IMR-90 (cell line): Measurements from ENCODE around the gene CHAT. TPM values are rescaled to one million over a fixed set of nuclear protein-coding genes. Genes with fewer than 3 reads are reported as not detected.

ENCODE experiments used
- ATAC-seq: fragments of 200-7000 bp; cut with Tn5 transposase; 2 replicates; pipeline ENCODE4 v1.9.1; 2020; ENCODE audit warnings: low read depth, mild to moderate bottlenecking, moderate library complexity
- BruUV-seq: library from RNA; stranded (reverse); fragments of 400-500 nt; replicated peaks from 2 replicates; lab custom pipeline; 2021; lab: Mats Ljungman, UMichigan
- CTCF ChIA-PET: fragments of 300-600 bp; formaldehyde crosslinking; extraction: SDS; loops from one replicate; lab custom pipeline; 2021; ENCODE audit warnings: antibody characterized with exemption; lab: Yijun Ruan, JAX
- POLR2A ChIA-PET: fragments of 300-600 bp; sonication (Branson Sonifier 250); formaldehyde crosslinking; loops from one replicate; lab custom pipeline; 2022; ENCODE audit warnings: antibody characterized with exemption; ENCODE audit not compliant: unreplicated experiment; lab: Charles Lee
- DNase-seq: peaks from one replicate; pipeline ENCODE4 v3.0.0; 2013
- H2AFZ ChIP-seq: replicated peaks from 2 replicates; pipeline ENCODE3; 2013; ENCODE audit warnings: low read length, mild to moderate bottlenecking; ENCODE audit not compliant: poor library complexity
- H2AK5ac ChIP-seq: 2 replicates; pipeline ENCODE4 v1.6.1; 2013; ENCODE audit warnings: low read depth, low read length, inconsistent platforms
- H2AK9ac ChIP-seq: replicated peaks from 2 replicates; pipeline ENCODE3; 2013; ENCODE audit warnings: mild to moderate bottlenecking, low read depth, low read length, moderate library complexity; ENCODE audit not compliant: poor library complexity
- H2BK120ac ChIP-seq: 2 replicates; pipeline ENCODE4 v1.6.1; 2013; ENCODE audit warnings: low read depth, low read length, inconsistent platforms
- H2BK15ac ChIP-seq: 3 replicates; pipeline ENCODE4 v1.6.1; 2013; ENCODE audit warnings: low read depth, low read length, inconsistent platforms
- H2BK20ac ChIP-seq: 2 replicates; pipeline ENCODE4 v1.6.1; 2013; ENCODE audit warnings: low read depth, mild to moderate bottlenecking, inconsistent platforms, low read length, moderate library complexity
- H2BK5ac ChIP-seq: 2 replicates; pipeline ENCODE4 v1.6.1; 2013; ENCODE audit warnings: mild to moderate bottlenecking, low read depth, low read length, inconsistent platforms; ENCODE audit not compliant: poor library complexity, severe bottlenecking
- H3K14ac ChIP-seq: replicated peaks from 2 replicates; pipeline ENCODE4 v1.6.1; 2013; ENCODE audit warnings: low read depth, low read length, inconsistent platforms
- H3K18ac ChIP-seq: 2 replicates; pipeline ENCODE4 v1.6.1; 2013; ENCODE audit warnings: low read depth, low read length, control low read depth
- H3K23ac ChIP-seq: 2 replicates; pipeline ENCODE4 v1.6.1; 2013; ENCODE audit warnings: low read depth, low read length, inconsistent platforms
- H3K27ac ChIP-seq: 2 replicates; pipeline ENCODE4 v1.5.1; 2013; ENCODE audit warnings: mild to moderate bottlenecking, control low read depth, low read length; ENCODE audit not compliant: insufficient read depth
- H3K27me3 ChIP-seq: 2 replicates; pipeline ENCODE4 v1.6.1; 2013; ENCODE audit warnings: low read length; ENCODE audit not compliant: control insufficient read depth, insufficient read depth
- H3K36me3 ChIP-seq: 2 replicates; pipeline ENCODE4 v1.6.1; 2013; ENCODE audit warnings: low read length, mixed read lengths; ENCODE audit not compliant: control insufficient read depth, insufficient read depth
- H3K4ac ChIP-seq: 2 replicates; pipeline ENCODE4 v1.6.1; 2013; ENCODE audit warnings: low read depth, low read length, inconsistent platforms
- H3K4me1 ChIP-seq: 2 replicates; pipeline ENCODE4 v1.6.1; 2013; ENCODE audit warnings: low read length, mixed read lengths; ENCODE audit not compliant: control insufficient read depth, insufficient read depth
- H3K4me2 ChIP-seq: 2 replicates; pipeline ENCODE4 v1.6.1; 2013; ENCODE audit warnings: low read depth, mild to moderate bottlenecking, control low read depth, low read length, moderate library complexity
- H3K4me3 ChIP-seq: 2 replicates; pipeline ENCODE4 v1.5.1; 2013; ENCODE audit warnings: low read depth, mild to moderate bottlenecking, control low read depth, low read length, moderate library complexity; ENCODE audit not compliant: insufficient read depth
- H3K56ac ChIP-seq: 2 replicates; pipeline ENCODE4 v1.6.1; 2013; ENCODE audit warnings: low read length, inconsistent platforms; ENCODE audit not compliant: insufficient read depth; ENCODE audit errors: extremely low read depth
- H3K79me1 ChIP-seq, 2 experiments: 2 replicates each; pipeline ENCODE4 v1.6.1; 2013; ENCODE audit warnings: low read length in 2 of 2, inconsistent platforms in 1 of 2, low read depth in 1 of 2
- H3K9ac ChIP-seq: 2 replicates; pipeline ENCODE4 v1.6.1; 2013; ENCODE audit warnings: low read depth, low read length, control low read depth
- H3K9me1 ChIP-seq: 2 replicates; pipeline ENCODE4 v1.6.1; 2013; ENCODE audit warnings: low read length, inconsistent platforms; ENCODE audit not compliant: insufficient read depth
- H3K9me3 ChIP-seq: 2 replicates; pipeline ENCODE4 v1.6.1; 2013; ENCODE audit warnings: low read length; ENCODE audit not compliant: control insufficient read depth, insufficient read depth
- H4K20me1 ChIP-seq: 2 replicates; pipeline ENCODE4 v1.6.1; 2013; ENCODE audit warnings: low read length, inconsistent platforms; ENCODE audit not compliant: insufficient read depth
- H4K5ac ChIP-seq: 2 replicates; pipeline ENCODE4 v1.6.1; 2013; ENCODE audit warnings: mild to moderate bottlenecking, low read depth, low read length, control low read depth
- H4K8ac ChIP-seq, 2 experiments: 2 replicates each; pipeline ENCODE4 v1.6.1; 2013; ENCODE audit warnings: low read depth in 2 of 2, low read length in 2 of 2, control low read depth in 1 of 2, inconsistent platforms in 1 of 2
- H4K91ac ChIP-seq: 2 replicates; pipeline ENCODE4 v1.6.1; 2013; ENCODE audit warnings: low read depth, low read length, inconsistent platforms; ENCODE audit not compliant: insufficient read depth
- BHLHE40 ChIP-seq: fragments of 150-350 bp; IDR thresholded peaks from 2 replicates; pipeline ENCODE4 v1.6.1; 2016; ENCODE audit warnings: mild to moderate bottlenecking, low read depth, low read length
- CHD1 ChIP-seq: IDR thresholded peaks from 2 replicates; pipeline ENCODE4 v1.6.1; 2012; ENCODE audit warnings: low read depth, low read length, improper control_type of control experiment
- FOS ChIP-seq: fragments of 150-350 bp; IDR thresholded peaks from 2 replicates; pipeline ENCODE4 v1.6.1; 2016; ENCODE audit warnings: low read depth, low read length
- MAZ ChIP-seq: IDR thresholded peaks from 2 replicates; pipeline ENCODE4 v1.6.1; 2012; ENCODE audit warnings: low read depth, mild to moderate bottlenecking, low read length, improper control_type of control experiment, moderate library complexity, borderline replicate concordance
- MXI1 ChIP-seq: IDR thresholded peaks from 2 replicates; pipeline ENCODE4 v1.6.1; 2012; ENCODE audit warnings: low read depth, mild to moderate bottlenecking, low read length, moderate library complexity, borderline replicate concordance
- RAD21 ChIP-seq: IDR thresholded peaks from 2 replicates; pipeline ENCODE4 v1.6.1; 2012; ENCODE audit warnings: low read length, improper control_type of control experiment
- SMC3 ChIP-seq: fragments of 150-350 bp; IDR thresholded peaks from 2 replicates; pipeline ENCODE4 v1.6.1; 2016; ENCODE audit warnings: low read depth, mild to moderate bottlenecking, antibody characterized with exemption, low read length, moderate library complexity
- WGBS, 2 experiments: methylation state at CpG; one replicate each; pipeline versions ENCODE4 v1.1.5 to v1.1.7; 2013; ENCODE audit warnings: missing lambda C conversion rate in 2 of 2; ENCODE audit not compliant: insufficient read length in 1 of 2; ENCODE audit errors: extremely low coverage in 2 of 2; 5-methylcytosine and 5-hydroxymethylcytosine counted together
- dilution Hi-C: fragments of 300-500 bp; cut with HindIII; formaldehyde crosslinking; loops from one replicate; pipeline ENCODE4 v1.14.3; 2018; ENCODE audit warnings: low sequenced_read_pairs; ENCODE audit not compliant: unreplicated experiment
- in situ Hi-C: fragments of 300-500 bp; cut with MboI; formaldehyde crosslinking; loops from 3 replicates; pipeline ENCODE4 v1.14.3; 2019; ENCODE audit warnings: low sequenced_read_pairs, inconsistent platforms, mixed read lengths
- intact Hi-C: fragments of 100-400 bp; cut with micrococcal nuclease; formaldehyde crosslinking; loops from 2 replicates; pipeline ENCODE4 v1.10.0; 2022
- polyA plus RNA-seq, 3 experiments: library from polyadenylated mRNA; depleted of rRNA; stranded (reverse); fragments of >200 nt; gene quantifications; 2 replicates each; pipeline ENCODE4 v1.2.3, GENCODE V29; 2012; ENCODE audit warnings: low replicate concordance in 1 of 3
- total RNA-seq: library from RNA; depleted of rRNA; stranded (reverse); fragments of >200 nt; gene quantifications from 2 replicates; pipeline ENCODE4 v1.2.3, GENCODE V29; 2012
- TF ChIP-seq, protein P1 (sequence below): fragments of 150-350 bp; IDR thresholded peaks from 2 replicates; pipeline ENCODE4 v1.6.1; 2017; ENCODE audit warnings: mild to moderate bottlenecking, antibody characterized with exemption, low read length, low read depth
- TF ChIP-seq, protein P2 (sequence below): fragments of 150-350 bp; IDR thresholded peaks from 2 replicates; pipeline ENCODE4 v1.6.1; 2016; ENCODE audit warnings: low read depth, mild to moderate bottlenecking, low read length, moderate library complexity, borderline replicate concordance

CHAT gene
- total and polyA plus RNA-seq, 2 of the 4 experiments (the other 2 are of a cell fraction): not detected

DNA sequence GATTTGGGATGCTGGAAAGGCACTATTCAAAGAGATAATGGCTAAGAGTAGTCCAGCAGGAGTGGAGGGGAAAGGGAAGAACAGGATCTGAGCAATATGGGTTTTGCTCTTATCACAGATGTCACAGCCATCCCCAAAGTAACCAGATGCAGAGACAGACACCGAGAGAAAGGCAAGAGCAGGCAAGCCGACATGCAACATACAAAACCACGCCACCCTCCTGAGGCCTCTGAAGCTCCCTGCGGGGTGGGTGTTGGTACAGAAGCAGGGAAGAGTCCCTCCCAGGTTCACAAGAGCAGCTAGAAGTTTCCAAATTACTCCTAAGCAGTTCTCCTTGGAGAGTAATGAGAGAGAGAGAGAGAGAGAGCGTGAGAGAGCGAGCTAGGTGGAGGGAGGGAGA, 54.8 kb downstream of the CHAT start:
- CTCF ChIA-PET: no interaction called here
- in situ Hi-C loops: no loop called here
- WGBS, 2 experiments: no CpG with 5 or more reads among the region's 6 CpGs

More for the DNA sequence above, 54.8 kb downstream of the CHAT start:
- Histone ChIP-seq H2BK5ac (no peak overlapping the region), H2BK120ac (no peak overlapping the region), H3K9me1 (no peaks in the 10 kb centered on the region), H3K18ac (no peak overlapping the region), H2AFZ (no peak overlapping the region), H3K4me3 (no peak overlapping the region), H3K36me3 (no peaks in the 10 kb centered on the region), H3K4me2 (no peak overlapping the region), H3K56ac (no peak overlapping the region), H3K9ac (no peak overlapping the region), H2BK20ac (no peak overlapping the region), H4K5ac (no peak overlapping the region), H2AK5ac (no peak overlapping the region), H4K91ac (no peak overlapping the region), H3K4ac (no peak overlapping the region), H3K27me3 (peaks cover 3% of the 10 kb centered on the region; the same call in 1 of the 2 replicates), H2AK9ac (no peak overlapping the region), H3K23ac (no peak overlapping the region), H3K27ac (no peak overlapping the region), H3K9me3 (no peaks in the 10 kb centered on the region), H2BK15ac (no peak overlapping the region), H4K20me1 (no peaks in the 10 kb centered on the region), H3K4me1 (no peaks in the 10 kb centered on the region), H4K8ac (no peak overlapping the region), H3K79me1 (no peaks in the 10 kb centered on the region), H3K14ac (no peak overlapping the region)
- no TSS peak for BruUV-seq
- intact Hi-C loops: no loop called here
- dilution Hi-C loops: no loop called here
- POLR2A ChIA-PET: no interaction called here
- DNase-seq (no peak), ATAC-seq (no peak)
- TF ChIP-seq, protein P1, sequence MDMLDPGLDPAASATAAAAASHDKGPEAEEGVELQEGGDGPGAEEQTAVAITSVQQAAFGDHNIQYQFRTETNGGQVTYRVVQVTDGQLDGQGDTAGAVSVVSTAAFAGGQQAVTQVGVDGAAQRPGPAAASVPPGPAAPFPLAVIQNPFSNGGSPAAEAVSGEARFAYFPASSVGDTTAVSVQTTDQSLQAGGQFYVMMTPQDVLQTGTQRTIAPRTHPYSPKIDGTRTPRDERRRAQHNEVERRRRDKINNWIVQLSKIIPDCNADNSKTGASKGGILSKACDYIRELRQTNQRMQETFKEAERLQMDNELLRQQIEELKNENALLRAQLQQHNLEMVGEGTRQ: no peak
- TF ChIP-seq SMC3: no peak
- TF ChIP-seq MXI1: no peak
- no peak for TF ChIP-seq FOS
- no peak for TF ChIP-seq MAZ
- no peak for TF ChIP-seq BHLHE40
- TF ChIP-seq, protein P2, sequence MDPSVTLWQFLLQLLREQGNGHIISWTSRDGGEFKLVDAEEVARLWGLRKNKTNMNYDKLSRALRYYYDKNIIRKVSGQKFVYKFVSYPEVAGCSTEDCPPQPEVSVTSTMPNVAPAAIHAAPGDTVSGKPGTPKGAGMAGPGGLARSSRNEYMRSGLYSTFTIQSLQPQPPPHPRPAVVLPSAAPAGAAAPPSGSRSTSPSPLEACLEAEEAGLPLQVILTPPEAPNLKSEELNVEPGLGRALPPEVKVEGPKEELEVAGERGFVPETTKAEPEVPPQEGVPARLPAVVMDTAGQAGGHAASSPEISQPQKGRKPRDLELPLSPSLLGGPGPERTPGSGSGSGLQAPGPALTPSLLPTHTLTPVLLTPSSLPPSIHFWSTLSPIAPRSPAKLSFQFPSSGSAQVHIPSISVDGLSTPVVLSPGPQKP: no peak
- no peak for TF ChIP-seq RAD21
- no peak for TF ChIP-seq CHD1
